Thyroid gland (tissue), 4 donors: ENCODE measurements around the gene TCERG1L. TPM values are rescaled to one million over a fixed set of nuclear protein-coding genes. Genes with fewer than 3 reads are reported as not detected.
A peak's percentile ranks its signal among the peaks of the same experiment; 100 is the strongest.

Source experiments
- DNase-seq, 2 donors: peaks; one replicate each; pipeline ENCODE4 v3.0.0-alpha.2; 2019
- H3K27ac ChIP-seq, 3 donors: fragments of 200-600 bp; sonication (generic); 1 replicate in 2 of 3; 2 replicates in 1 of 3; pipeline ENCODE4 v1.5.1; 2016 to 2019; ENCODE audit warnings: mild to moderate bottlenecking in 1 of 3, moderate library complexity in 1 of 3
- H3K27me3 ChIP-seq: fragments of 200-600 bp; sonication (generic); one replicate; pipeline ENCODE4 v1.5.1; 2019
- H3K36me3 ChIP-seq, 2 donors: fragments of 200-600 bp; sonication (generic); one replicate each; pipeline ENCODE4 v1.5.1; 2016 to 2019
- H3K4me1 ChIP-seq, 2 donors: fragments of 200-600 bp; sonication (generic); one replicate each; pipeline ENCODE4 v1.5.1; 2017 to 2019
- H3K4me3 ChIP-seq, 3 donors: fragments of 200-600 bp; sonication (generic); replicated peaks in 1 of 3; 1 replicate in 2 of 3; 2 replicates in 1 of 3; pipeline ENCODE4 v1.5.1; 2016; ENCODE audit warnings: mild to moderate bottlenecking in 1 of 3
- H3K9me3 ChIP-seq: fragments of 200-600 bp; sonication (generic); one replicate; pipeline ENCODE4 v1.5.1; 2017
- CTCF ChIP-seq, 6 experiments: fragments of 200-600 bp in 3 of 6; fragments of 450-650 bp in 3 of 6; sonication (generic) in 3 of 6; IDR thresholded peaks; one replicate each; pipeline ENCODE4 v1.5.1; 2016 to 2019; ENCODE audit warnings: antibody characterized with exemption in 6 of 6, mild to moderate bottlenecking in 2 of 6, inconsistent platforms in 1 of 6, moderate library complexity in 1 of 6
- POLR2A ChIP-seq, 2 donors: fragments of 450-650 bp; IDR thresholded peaks; one replicate each; pipeline ENCODE4 v1.6.1; 2017; ENCODE audit warnings: antibody characterized with exemption in 2 of 2, mild to moderate bottlenecking in 2 of 2, moderate library complexity in 1 of 2
- WGBS, 2 donors: methylation state at CpG; one replicate each; pipeline ENCODE4 v1.1.5; 2017; 5-methylcytosine and 5-hydroxymethylcytosine counted together
- intact Hi-C: fragments of 100-400 bp; cut with DNase I; formaldehyde crosslinking; loops from one replicate; pipeline ENCODE4 v1.15.1; 2023
- total RNA-seq, 4 donors: library from RNA; depleted of rRNA; stranded (reverse); fragments of >200 nt; gene quantifications; one replicate each; pipeline ENCODE4 v1.2.3, GENCODE V29; 2016

TCERG1L gene
- total RNA-seq, 4 donors from 2014 or later: 4.3 to 23.6 (median 8.2) TPM

GRCh38 chr10:131162866-131163843 lies 148.4 kb downstream of the TCERG1L start:
- Histone ChIP-seq H3K9me3 (no peaks in the 10 kb centered on the region), H3K27ac (peak overlapping the region in 1 of 3 donors; percentile 60), H3K36me3 (no peaks in the 10 kb centered on the region), H3K4me1 (peaks cover 0 to 30% of the 10 kb centered on the region in 2 donors), H3K27me3 (no peaks in the 10 kb centered on the region), H3K4me3 (no peak overlapping the region)
- no peak for DNase-seq
- intact Hi-C loops: no loop called here
- 77 to 81% methylated on average over 13 to 15 of the region's 15 CpGs for WGBS, 2 donors
- TF ChIP-seq POLR2A (IDR thresholded peaks at IDR 0.05): no peak
- no peak for TF ChIP-seq CTCF (IDR thresholded peaks at IDR 0.05)

DNA sequence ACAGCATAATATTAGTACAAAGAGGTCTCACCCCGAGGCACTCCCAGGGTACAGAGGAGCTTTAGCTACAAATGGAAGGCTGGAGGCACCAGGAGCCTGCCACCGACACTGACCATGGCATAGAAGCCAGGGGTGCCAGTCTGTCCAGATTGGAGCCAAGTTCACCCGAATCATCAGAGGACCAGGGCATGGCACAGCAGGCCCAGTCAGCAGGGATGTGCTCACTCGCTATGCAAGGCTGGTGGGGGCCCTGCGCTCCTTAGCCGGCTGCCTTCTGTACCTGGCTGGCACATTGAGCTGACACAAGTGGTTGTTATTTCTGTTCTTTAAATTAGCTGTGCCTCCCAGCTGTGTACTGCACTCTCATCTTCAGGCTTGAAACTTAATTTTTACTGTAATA lies 149.3 kb downstream of the TCERG1L start:
- no peak overlapping the region for H3K4me3 ChIP-seq
- H3K9me3 ChIP-seq: no peaks in the 10 kb centered on the region
- H3K27me3 ChIP-seq: no peaks in the 10 kb centered on the region
- H3K36me3 ChIP-seq: no peaks in the 10 kb centered on the region
- peaks cover 0 to 27% of the 10 kb centered on the region in 2 donors for H3K4me1 ChIP-seq
- H3K27ac ChIP-seq: peak overlapping the region in 1 of 3 donors; percentile 28
- 75 to 86% methylated on average over 6 of the region's 6 CpGs for WGBS, 2 donors
- DNase-seq: no peak
- TF ChIP-seq CTCF (IDR thresholded peaks at IDR 0.05) (no peak), POLR2A (IDR thresholded peaks at IDR 0.05) (no peak)
- intact Hi-C loops: no loop called here

- Histone ChIP-seq H3K36me3 (no peaks in the 10 kb centered on the region), H3K9me3 (no peaks in the 10 kb centered on the region), H3K27me3 (no peaks in the 10 kb centered on the region), H3K4me1 (peaks cover 0 to 27% of the 10 kb centered on the region in 2 donors), H3K27ac (no peak overlapping the region), H3K4me3 (no peak overlapping the region)
- intact Hi-C loops: no loop called here
- TF ChIP-seq POLR2A (IDR thresholded peaks at IDR 0.05) (no peak), CTCF (IDR thresholded peaks at IDR 0.05) (no peak)
- no peak for DNase-seq
- 95 to 98% methylated on average over 8 of the region's 8 CpGs for WGBS, 2 donors
Observed at GRCh38 chr10:131161087-131161486, 150.4 kb downstream of the TCERG1L start.

- no peak overlapping the region for H3K27ac ChIP-seq
- peaks cover 0 to 27% of the 10 kb centered on the region in 2 donors for H3K4me1 ChIP-seq
- H3K9me3 ChIP-seq: no peaks in the 10 kb centered on the region
- intact Hi-C loops: no loop called here
- H3K27me3 ChIP-seq: no peaks in the 10 kb centered on the region
- DNase-seq: no peak
- no peak for TF ChIP-seq CTCF (IDR thresholded peaks at IDR 0.05)
- TF ChIP-seq POLR2A (IDR thresholded peaks at IDR 0.05): no peak
- no peak overlapping the region for H3K4me3 ChIP-seq
- 89 to 92% methylated on average over 19 of the region's 19 CpGs for WGBS, 2 donors
- no peaks in the 10 kb centered on the region for H3K36me3 ChIP-seq
Observed at GRCh38 chr10:131160219-131160875, 151.2 kb downstream of the TCERG1L start.

GRCh38 chr10:131159771-131160170 lies 151.8 kb downstream of the TCERG1L start:
- no peak for TF ChIP-seq POLR2A (IDR thresholded peaks at IDR 0.05)
- no peak for TF ChIP-seq CTCF (IDR thresholded peaks at IDR 0.05)
- Histone ChIP-seq H3K27ac (no peak overlapping the region), H3K36me3 (no peaks in the 10 kb centered on the region), H3K9me3 (no peaks in the 10 kb centered on the region), H3K4me3 (no peak overlapping the region), H3K4me1 (peaks cover 0 to 27% of the 10 kb centered on the region in 2 donors), H3K27me3 (no peaks in the 10 kb centered on the region)
- DNase-seq: no peak
- WGBS, 2 donors: 69 to 80% methylated on average over 9 of the region's 9 CpGs
- intact Hi-C loops: no loop called here
